Endothelial cell of umbilical vein (primary cell): ENCODE measurements around the gene SFXN4.
"Not testable (repeated sequence)": the region's sequence is repeated elsewhere in the genome, so short reads cannot be mapped to it uniquely, and the experiment has no call there.

Experiments used
- EZH2 ChIP-seq: IDR thresholded peaks from 2 replicates; pipeline ENCODE4 v1.6.1; 2012; ENCODE audit warnings: borderline replicate concordance, low read depth, mild to moderate bottlenecking, moderate library complexity, low read length, inconsistent platforms; ENCODE audit not compliant: severe bottlenecking
- POLR2A ChIP-seq: IDR thresholded peaks from 2 replicates; pipeline ENCODE4 v1.6.1; 2012; ENCODE audit warnings: low read depth, mild to moderate bottlenecking, control low read depth, low read length
- POLR2AphosphoS5 ChIP-seq: IDR thresholded peaks from 2 replicates; pipeline ENCODE4 v1.6.1; 2012; ENCODE audit warnings: low read depth, mild to moderate bottlenecking, control low read depth, low read length, moderate library complexity; ENCODE audit not compliant: insufficient read depth
- TF ChIP-seq, protein P1 (sequence below), 2 donors: IDR thresholded peaks; 1 replicate in 1 of 2; 2 replicates in 1 of 2; pipeline ENCODE4 v1.5.1; 2011; ENCODE audit warnings: low read length in 2 of 2, mild to moderate bottlenecking in 2 of 2, moderate library complexity in 2 of 2, control low read depth in 1 of 2, inconsistent platforms in 1 of 2, low read depth in 1 of 2; ENCODE audit not compliant: insufficient read depth in 1 of 2; ENCODE audit errors: extremely low read depth in 1 of 2

DNA sequence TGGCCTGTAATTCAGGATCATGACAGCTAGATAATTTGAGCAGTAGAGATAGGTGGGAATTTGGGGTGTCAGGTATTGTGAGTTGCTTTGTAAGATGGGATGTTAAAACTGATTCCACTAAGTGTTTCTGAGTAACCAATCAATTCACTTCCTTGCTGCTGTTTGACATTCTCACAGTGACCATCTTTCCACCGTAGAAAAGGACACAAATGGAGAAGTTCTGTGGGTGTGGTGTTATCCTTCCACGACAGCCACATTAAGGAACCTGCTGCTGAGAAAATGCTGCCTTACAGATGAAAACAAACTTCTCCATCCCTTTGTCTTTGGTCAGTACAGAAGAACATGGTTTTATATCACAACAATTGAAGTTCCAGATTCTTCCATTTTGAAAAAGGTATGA is 57.7 kb downstream of the SFXN4 start:
- TF ChIP-seq, protein P1, sequence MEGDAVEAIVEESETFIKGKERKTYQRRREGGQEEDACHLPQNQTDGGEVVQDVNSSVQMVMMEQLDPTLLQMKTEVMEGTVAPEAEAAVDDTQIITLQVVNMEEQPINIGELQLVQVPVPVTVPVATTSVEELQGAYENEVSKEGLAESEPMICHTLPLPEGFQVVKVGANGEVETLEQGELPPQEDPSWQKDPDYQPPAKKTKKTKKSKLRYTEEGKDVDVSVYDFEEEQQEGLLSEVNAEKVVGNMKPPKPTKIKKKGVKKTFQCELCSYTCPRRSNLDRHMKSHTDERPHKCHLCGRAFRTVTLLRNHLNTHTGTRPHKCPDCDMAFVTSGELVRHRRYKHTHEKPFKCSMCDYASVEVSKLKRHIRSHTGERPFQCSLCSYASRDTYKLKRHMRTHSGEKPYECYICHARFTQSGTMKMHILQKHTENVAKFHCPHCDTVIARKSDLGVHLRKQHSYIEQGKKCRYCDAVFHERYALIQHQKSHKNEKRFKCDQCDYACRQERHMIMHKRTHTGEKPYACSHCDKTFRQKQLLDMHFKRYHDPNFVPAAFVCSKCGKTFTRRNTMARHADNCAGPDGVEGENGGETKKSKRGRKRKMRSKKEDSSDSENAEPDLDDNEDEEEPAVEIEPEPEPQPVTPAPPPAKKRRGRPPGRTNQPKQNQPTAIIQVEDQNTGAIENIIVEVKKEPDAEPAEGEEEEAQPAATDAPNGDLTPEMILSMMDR (IDR thresholded peaks at IDR 0.05; ENCODE audit: extremely low read depth in 1 of 2, insufficient read depth in 1 of 2, low read depth in 1 of 2, low read length in 2 of 2) = not testable (repeated sequence)
- not testable (repeated sequence) for TF ChIP-seq EZH2, POLR2A, POLR2AphosphoS5
